GM20000 (cell line): ENCODE data around the gene TENM3.

Experiments
- DNase-seq: peaks from one replicate; pipeline ENCODE4 v3.0.0; 2012; ENCODE audit warnings: low spot score
- CTCF ChIP-seq: IDR thresholded peaks from 2 replicates; pipeline ENCODE4 v1.5.1; 2012; ENCODE audit warnings: mild to moderate bottlenecking, control low read depth; ENCODE audit errors: extremely low read depth, missing control alignments

The TENM3 gene

DNA sequence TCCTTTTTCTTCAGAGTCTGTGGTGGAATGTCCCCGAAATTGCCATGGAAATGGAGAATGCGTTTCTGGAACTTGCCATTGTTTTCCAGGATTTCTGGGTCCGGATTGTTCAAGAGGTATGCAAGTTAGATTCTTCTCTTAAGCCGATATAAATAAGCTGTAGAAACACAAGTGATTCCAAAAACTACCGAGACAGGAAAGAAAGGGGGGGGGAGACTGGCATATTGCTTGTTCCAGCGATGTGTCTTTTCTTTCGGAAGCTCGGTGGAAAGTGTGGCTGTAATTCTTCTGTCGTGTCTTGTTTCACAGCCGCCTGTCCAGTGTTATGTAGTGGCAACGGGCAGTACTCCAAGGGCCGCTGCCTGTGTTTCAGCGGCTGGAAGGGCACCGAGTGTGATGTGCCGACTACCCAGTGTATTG, 437.0 kb downstream of the TENM3 start:
- no peak for DNase-seq

DNA sequence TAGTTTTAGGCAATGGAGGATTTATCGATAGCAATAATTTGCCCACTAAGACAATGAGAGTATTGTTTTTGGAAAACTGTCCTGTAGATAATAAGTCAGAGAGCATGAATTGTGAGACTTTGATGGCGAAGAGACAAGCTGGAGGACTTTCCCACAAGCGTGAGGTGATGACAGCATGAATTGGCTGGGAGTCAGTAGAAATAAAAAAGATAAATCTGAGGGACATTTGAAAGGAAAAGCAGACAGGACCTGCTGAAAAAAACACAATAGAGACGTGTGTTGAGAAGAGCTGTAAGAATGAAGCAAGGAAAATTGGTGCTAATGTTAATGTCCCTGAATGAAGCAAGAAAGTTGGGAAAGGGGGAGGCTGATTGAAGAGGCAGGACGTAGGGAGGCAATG, 440.5 kb downstream of the TENM3 start:
- TF ChIP-seq CTCF = no peak
- no peak for DNase-seq

More for the DNA sequence above, 437.0 kb downstream of the TENM3 start:
- TF ChIP-seq CTCF = no peak

- DNase-seq = no peak
- no peak for TF ChIP-seq CTCF
Observed at GRCh38 chr4:182684796-182685195, 441.6 kb downstream of the TENM3 start.

GRCh38 chr4:182688081-182688480, 444.9 kb downstream of the TENM3 start:
- no peak for DNase-seq
- no peak for TF ChIP-seq CTCF

- no peak for DNase-seq
- no peak for TF ChIP-seq CTCF
Observed at GRCh38 chr4:182694551-182694950, 451.3 kb downstream of the TENM3 start.

DNA sequence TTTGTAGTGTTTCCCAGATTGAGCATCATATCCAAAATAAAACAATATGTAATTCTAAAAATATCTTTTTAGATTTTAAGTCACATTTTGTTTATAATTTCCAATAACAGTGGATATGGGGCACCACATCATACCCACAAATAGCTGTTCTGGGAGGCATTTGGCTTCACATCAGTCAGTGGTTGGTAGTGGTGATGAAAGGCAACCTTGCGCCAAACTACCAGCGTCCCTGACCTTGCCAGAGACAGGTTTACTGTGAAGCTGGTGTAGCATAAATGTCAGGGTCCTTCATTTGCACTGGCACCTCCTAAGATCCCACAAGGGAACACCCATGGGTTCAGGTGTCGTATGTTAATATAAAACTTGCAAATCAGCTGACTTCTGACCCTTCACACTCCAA, 451.8 kb downstream of the TENM3 start:
- TF ChIP-seq CTCF = no peak
- DNase-seq = no peak

- DNase-seq = no peak
- TF ChIP-seq CTCF = no peak
Observed at GRCh38 chr4:182695842-182696241, 452.6 kb downstream of the TENM3 start.

GRCh38 chr4:182697094-182697493, 453.9 kb downstream of the TENM3 start:
- no peak for TF ChIP-seq CTCF
- DNase-seq = no peak
